Midbrain (tissue), 1 donor: ENCODE data around the gene ZDHHC16.
A peak's percentile ranks its signal among the peaks of the same experiment; 100 is the strongest.

Source experiments
- DNase-seq: peaks from one replicate; lab custom pipeline; 2025; lab: John Stamatoyannopoulos, UW

The ZDHHC16 gene

GRCh38 chr10:97479939-97480338, 34.0 kb downstream of the ZDHHC16 start:
- no peak for DNase-seq

GRCh38 chr10:97481071-97481470, 35.1 kb downstream of the ZDHHC16 start:
- DNase-seq = no peak

- no peak for DNase-seq
Observed at GRCh38 chr10:97482381-97482780, 36.4 kb downstream of the ZDHHC16 start.

GRCh38 chr10:97483506-97483905, 37.5 kb downstream of the ZDHHC16 start:
- DNase-seq = no peak

GRCh38 chr10:97483921-97484320, 37.9 kb downstream of the ZDHHC16 start:
- DNase-seq = no peak

- DNase-seq = no peak
Observed at GRCh38 chr10:97485647-97486281, 39.8 kb downstream of the ZDHHC16 start.

GRCh38 chr10:97490592-97490991, 44.6 kb downstream of the ZDHHC16 start:
- DNase-seq = peak; percentile 55

- peak; percentile 68 for DNase-seq
Observed at GRCh38 chr10:97494151-97494550, 48.2 kb downstream of the ZDHHC16 start.

- DNase-seq = no peak
Observed at GRCh38 chr10:97494863-97495506, 49.0 kb downstream of the ZDHHC16 start.

GRCh38 chr10:97497572-97498075, 51.6 kb downstream of the ZDHHC16 start:
- peak; percentile 50 for DNase-seq

GRCh38 chr10:97498076-97498840, 52.3 kb downstream of the ZDHHC16 start, which contains the start of gene MMS19:
Gene MMS19, minus strand, starts transcription at chr10:97498422. Its CDS starts 38 bp downstream, at chr10:97498384.
- DNase-seq = peak; percentile 98

GRCh38 chr10:97498841-97499560, 53.0 kb downstream of the ZDHHC16 start, which contains the start of gene UBTD1:
Gene UBTD1, plus strand, starts transcription at chr10:97498924. Its CDS starts 280 bp downstream, at chr10:97499204.
- peak; percentile 66 for DNase-seq

GRCh38 chr10:97499561-97500296, 53.8 kb downstream of the ZDHHC16 start:
- DNase-seq = peak; percentile 43

- DNase-seq = no peak
Observed at GRCh38 chr10:97500297-97500575, 54.3 kb downstream of the ZDHHC16 start.

- no peak for DNase-seq
Observed at GRCh38 chr10:97502916-97503315, 56.9 kb downstream of the ZDHHC16 start.

- DNase-seq = no peak
Observed at GRCh38 chr10:97503406-97503805, 57.4 kb downstream of the ZDHHC16 start.

GRCh38 chr10:97505152-97505551, 59.2 kb downstream of the ZDHHC16 start:
- no peak for DNase-seq

GRCh38 chr10:97506199-97506991, 60.4 kb downstream of the ZDHHC16 start:
- DNase-seq = no peak
